ENCODE data around the gene CRABP2.
A peak's percentile ranks its signal among the peaks of the same experiment; 100 is the strongest.

Gene CRABP2

GRCh38 chr1:156705321-156705917 is at the start of gene CRABP2:
CRABP2 (minus strand) TSS chr1:156705583; CDS start chr1:156705446, 137 bp downstream.
- Histone ChIP-seq H3K36me3 (ENCODE audit: insufficient read depth, low read length) (no peaks in the 10 kb centered on the region), H3K9ac (ENCODE audit: low read depth, low read length) (peak within 1 kb of the TSS; percentile 44), H3K27me3 (ENCODE audit: insufficient read depth, low read length, poor library complexity) (peaks cover 20% of the 10 kb centered on the region), H3K4me1 (ENCODE audit: insufficient read depth, low read length) (peaks cover 24% of the 10 kb centered on the region), H3K4me2 (ENCODE audit: insufficient read depth, low read length) (peak within 1 kb of the TSS; percentile 91), H3K9me3 (ENCODE audit: insufficient read depth, low read length, severe bottlenecking) (no peaks in the 10 kb centered on the region), H2AFZ (ENCODE audit: low read depth, low read length) (peak within 1 kb of the TSS; percentile 82), H3K4me3 (ENCODE audit: low read depth in 1 of 2, low read length in 2 of 2) (peak within 1 kb of the TSS in 1 of 2 experiments; percentile 60; a peak in 2 of 4 replicates), H4K20me1 (ENCODE audit: insufficient read depth, low read length) (peaks cover 8% of the 10 kb centered on the region), H3K79me2 (ENCODE audit: insufficient read depth, low read length) (no peaks in the 10 kb centered on the region), H3K27ac (ENCODE audit: low read length) (no peak within 1 kb of the TSS)
- ATAC-seq (ENCODE audit: insufficient read depth, low read depth): peak; percentile 32
- TF ChIP-seq CTCF (IDR thresholded peaks at IDR 0.05; ENCODE audit: borderline replicate concordance, extremely low read depth, low read length, poor library complexity, severe bottlenecking): no peak
- no peak for TF ChIP-seq EZH2 (IDR thresholded peaks at IDR 0.05; ENCODE audit: borderline replicate concordance, low read depth, low read length, severe bottlenecking)
- no peak for DNase-seq

- H3K36me3 ChIP-seq (ENCODE audit: insufficient read depth, low read length): peaks cover 9% of the 10 kb centered on the region
- H3K27me3 ChIP-seq (ENCODE audit: insufficient read depth, low read length, poor library complexity): no peaks in the 10 kb centered on the region
- DNase-seq (no peak), ATAC-seq (ENCODE audit: insufficient read depth, low read depth) (no peak)
- peaks cover 11% of the 10 kb centered on the region for H4K20me1 ChIP-seq (ENCODE audit: insufficient read depth, low read length)
- H3K27ac ChIP-seq (ENCODE audit: low read length): no peak overlapping the region
- H3K9me3 ChIP-seq (ENCODE audit: insufficient read depth, low read length, severe bottlenecking): no peaks in the 10 kb centered on the region
- no peak overlapping the region for H3K9ac ChIP-seq (ENCODE audit: low read depth, low read length)
- H3K4me2 ChIP-seq (ENCODE audit: insufficient read depth, low read length): no peak overlapping the region
- no peak overlapping the region for H3K4me3 ChIP-seq (ENCODE audit: low read depth in 1 of 2, low read length in 2 of 2)
- TF ChIP-seq CTCF (IDR thresholded peaks at IDR 0.05; ENCODE audit: borderline replicate concordance, extremely low read depth, low read length, poor library complexity, severe bottlenecking) (no peak), EZH2 (IDR thresholded peaks at IDR 0.05; ENCODE audit: borderline replicate concordance, low read depth, low read length, severe bottlenecking) (no peak)
- peaks cover 57% of the 10 kb centered on the region for H3K79me2 ChIP-seq (ENCODE audit: insufficient read depth, low read length)
- no peak overlapping the region for H2AFZ ChIP-seq (ENCODE audit: low read depth, low read length)
- H3K4me1 ChIP-seq (ENCODE audit: insufficient read depth, low read length): peaks cover 27% of the 10 kb centered on the region
Measured at GRCh38 chr1:156754219-156754618, 48.8 kb upstream of the CRABP2 start.

GRCh38 chr1:156752843-156753482 is 47.6 kb upstream of the CRABP2 start:
- peaks cover 21% of the 10 kb centered on the region for H3K36me3 ChIP-seq (ENCODE audit: insufficient read depth, low read length)
- peaks cover 39% of the 10 kb centered on the region for H3K4me1 ChIP-seq (ENCODE audit: insufficient read depth, low read length)
- no peak for ATAC-seq (ENCODE audit: insufficient read depth, low read depth)
- peak overlapping the region; percentile 91 for H3K27ac ChIP-seq (ENCODE audit: low read length)
- H3K4me3 ChIP-seq (ENCODE audit: low read depth in 1 of 2, low read length in 2 of 2): peak overlapping the region; percentile 87 to 89; a peak in 3 of 4 replicates
- no peak overlapping the region for H2AFZ ChIP-seq (ENCODE audit: low read depth, low read length)
- no peak for TF ChIP-seq EZH2 (IDR thresholded peaks at IDR 0.05; ENCODE audit: borderline replicate concordance, low read depth, low read length, severe bottlenecking)
- TF ChIP-seq CTCF (IDR thresholded peaks at IDR 0.05; ENCODE audit: borderline replicate concordance, extremely low read depth, low read length, poor library complexity, severe bottlenecking): no peak
- DNase-seq: no peak
- H3K79me2 ChIP-seq (ENCODE audit: insufficient read depth, low read length): peaks cover 69% of the 10 kb centered on the region
- H4K20me1 ChIP-seq (ENCODE audit: insufficient read depth, low read length): peaks cover 24% of the 10 kb centered on the region
- no peaks in the 10 kb centered on the region for H3K9me3 ChIP-seq (ENCODE audit: insufficient read depth, low read length, severe bottlenecking)
- H3K27me3 ChIP-seq (ENCODE audit: insufficient read depth, low read length, poor library complexity): no peaks in the 10 kb centered on the region
- H3K9ac ChIP-seq (ENCODE audit: low read depth, low read length): peak overlapping the region; percentile 97
- H3K4me2 ChIP-seq (ENCODE audit: insufficient read depth, low read length): peak overlapping the region; percentile 88
